GM12873 (cell line): ENCODE measurements around the gene MAOB.

Experiments used
- TF ChIP-seq, protein P1 (sequence below): IDR thresholded peaks from 2 replicates; pipeline ENCODE4 v1.5.1; 2012; ENCODE audit warnings: low read depth, mild to moderate bottlenecking, moderate library complexity, low read length, control low read depth; ENCODE audit not compliant: insufficient read depth; ENCODE audit errors: missing control alignments

MAOB gene

DNA sequence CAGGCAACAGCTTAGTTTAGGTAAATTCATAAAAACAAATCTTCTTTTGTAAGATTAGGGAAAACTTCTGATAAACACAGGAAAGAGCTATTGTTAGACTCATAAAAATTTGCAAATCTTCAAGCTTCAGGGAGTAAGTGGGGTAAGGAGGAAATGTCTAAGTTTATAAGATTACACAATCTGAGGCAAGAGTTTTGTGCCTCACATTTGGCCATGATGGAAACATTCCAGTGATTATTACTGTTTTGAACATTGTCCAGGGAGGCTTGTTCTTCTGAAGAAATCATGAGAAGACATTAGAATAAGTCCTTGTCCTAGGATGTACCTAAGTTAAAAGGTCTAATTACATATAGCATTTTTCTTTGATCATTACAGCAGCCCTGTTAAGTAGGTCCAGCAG is 72.8 kb downstream of the MAOB start:
- TF ChIP-seq, protein P1, sequence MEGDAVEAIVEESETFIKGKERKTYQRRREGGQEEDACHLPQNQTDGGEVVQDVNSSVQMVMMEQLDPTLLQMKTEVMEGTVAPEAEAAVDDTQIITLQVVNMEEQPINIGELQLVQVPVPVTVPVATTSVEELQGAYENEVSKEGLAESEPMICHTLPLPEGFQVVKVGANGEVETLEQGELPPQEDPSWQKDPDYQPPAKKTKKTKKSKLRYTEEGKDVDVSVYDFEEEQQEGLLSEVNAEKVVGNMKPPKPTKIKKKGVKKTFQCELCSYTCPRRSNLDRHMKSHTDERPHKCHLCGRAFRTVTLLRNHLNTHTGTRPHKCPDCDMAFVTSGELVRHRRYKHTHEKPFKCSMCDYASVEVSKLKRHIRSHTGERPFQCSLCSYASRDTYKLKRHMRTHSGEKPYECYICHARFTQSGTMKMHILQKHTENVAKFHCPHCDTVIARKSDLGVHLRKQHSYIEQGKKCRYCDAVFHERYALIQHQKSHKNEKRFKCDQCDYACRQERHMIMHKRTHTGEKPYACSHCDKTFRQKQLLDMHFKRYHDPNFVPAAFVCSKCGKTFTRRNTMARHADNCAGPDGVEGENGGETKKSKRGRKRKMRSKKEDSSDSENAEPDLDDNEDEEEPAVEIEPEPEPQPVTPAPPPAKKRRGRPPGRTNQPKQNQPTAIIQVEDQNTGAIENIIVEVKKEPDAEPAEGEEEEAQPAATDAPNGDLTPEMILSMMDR: no peak

- TF ChIP-seq, protein P1: no peak
Observed at GRCh38 chrX:43808231-43808630, 74.0 kb downstream of the MAOB start.

DNA sequence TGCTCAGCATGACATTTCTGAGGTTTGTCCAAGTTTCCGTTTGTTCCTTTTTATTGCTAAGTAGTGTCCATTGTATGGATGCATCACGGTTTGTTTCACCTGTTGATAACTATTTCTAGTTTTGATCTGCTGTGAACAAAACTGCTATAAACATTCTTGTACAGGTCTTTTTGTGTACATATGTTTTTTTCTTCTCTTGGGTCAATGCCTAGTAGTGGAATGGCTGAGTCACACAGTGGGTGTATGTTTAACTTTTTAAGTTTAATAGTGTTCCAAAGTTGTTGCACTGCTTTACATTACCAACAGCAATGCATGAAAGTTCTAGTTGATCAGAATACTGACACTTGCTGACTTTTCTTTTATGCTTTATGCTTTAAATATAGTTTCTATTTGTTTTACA is 76.7 kb downstream of the MAOB start:
- TF ChIP-seq, protein P1: no peak

DNA sequence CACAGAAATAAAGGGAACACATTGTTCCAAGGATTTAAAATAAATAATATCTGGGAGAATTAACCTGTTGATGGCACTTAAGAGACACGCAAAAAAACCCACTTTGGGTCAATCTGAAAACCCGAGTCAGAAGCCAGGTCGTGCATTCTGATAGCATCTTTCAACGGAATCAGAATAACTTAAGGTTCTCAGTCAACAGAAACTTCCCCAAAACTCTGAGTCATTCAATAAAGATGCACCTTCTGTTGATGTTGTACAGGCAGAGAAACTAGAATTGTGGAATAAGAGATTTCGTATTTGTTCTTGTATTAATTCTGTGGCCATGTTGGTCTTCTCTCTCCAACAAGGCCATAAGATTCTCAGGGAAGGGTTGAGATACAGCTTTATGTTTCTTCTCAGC is 78.2 kb downstream of the MAOB start:
- TF ChIP-seq, protein P1: no peak

GRCh38 chrX:43785930-43786591 is 96.2 kb downstream of the MAOB start:
- TF ChIP-seq, protein P1: no peak

DNA sequence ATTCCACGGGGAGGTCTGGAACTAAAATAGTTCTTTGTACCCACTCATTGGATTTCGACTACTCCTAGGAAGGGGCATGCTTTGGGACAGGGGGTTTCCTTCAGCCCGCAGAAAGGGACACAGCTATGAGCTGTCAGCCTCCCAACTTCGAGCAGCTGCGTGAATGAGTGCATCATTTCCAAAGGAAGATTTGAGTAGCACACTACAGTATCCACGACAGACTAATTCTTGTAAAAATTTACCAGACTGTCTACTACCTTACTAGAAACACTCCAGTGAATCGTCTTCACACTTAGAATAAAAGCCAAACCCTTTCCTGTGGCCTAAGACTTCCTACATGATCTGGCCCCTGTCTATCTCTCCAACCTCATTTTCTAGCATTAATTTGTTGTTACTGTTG is 124.2 kb downstream of the MAOB start:
- TF ChIP-seq, protein P1: no peak

DNA sequence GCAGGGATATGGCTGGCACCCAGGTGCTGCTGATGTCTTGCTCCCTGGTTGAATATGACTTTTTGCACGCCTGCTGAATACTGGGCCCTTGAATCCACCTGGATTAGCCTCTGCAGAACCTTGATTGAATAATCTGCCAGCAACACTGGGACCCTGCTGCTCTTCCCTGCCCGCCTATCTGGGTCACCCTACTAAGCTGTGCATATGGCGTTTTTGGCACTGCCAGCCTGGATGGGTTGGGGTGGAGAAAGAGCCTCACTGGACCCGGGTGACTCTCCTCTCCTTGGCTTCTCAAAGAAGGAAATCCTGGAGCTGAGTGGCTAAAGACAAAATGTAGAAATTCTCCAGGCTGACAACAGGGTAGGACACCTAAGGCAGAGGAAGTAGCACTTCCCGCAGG is 126.2 kb downstream of the MAOB start:
- TF ChIP-seq, protein P1: no peak
